ENCODE data around the gene POU6F2. TPM values are rescaled to one million over a fixed set of nuclear protein-coding genes. Genes with fewer than 3 reads are reported as not detected.
A peak's percentile ranks its signal among the peaks of the same experiment; 100 is the strongest.

Gene POU6F2
- total RNA-seq, 2 donors from 2014 or later, result 1.0 to 1.1 TPM

DNA sequence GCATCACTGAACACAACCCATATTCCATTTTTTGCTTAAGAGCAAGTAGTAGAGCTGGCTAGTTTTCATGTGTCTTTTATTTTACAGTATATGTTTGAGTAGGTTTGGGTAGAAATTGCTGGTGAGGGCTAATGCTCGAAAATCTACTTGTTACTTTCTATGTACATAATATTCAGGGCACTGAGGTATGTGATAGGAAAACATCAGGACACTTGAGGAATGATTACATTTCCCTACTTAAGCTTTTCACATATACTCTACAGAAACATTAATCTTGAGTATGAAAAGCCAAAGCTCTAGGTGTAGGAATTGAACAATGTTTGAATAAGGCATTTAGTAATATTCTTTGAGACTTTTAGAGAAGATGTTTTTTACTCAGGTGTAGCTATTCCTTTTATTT, 73.6 kb downstream of the POU6F2 start:
- DNase-seq (no peak), ATAC-seq (no peak)
- intact Hi-C loops (cut with DNase I), result no loop called here

DNA sequence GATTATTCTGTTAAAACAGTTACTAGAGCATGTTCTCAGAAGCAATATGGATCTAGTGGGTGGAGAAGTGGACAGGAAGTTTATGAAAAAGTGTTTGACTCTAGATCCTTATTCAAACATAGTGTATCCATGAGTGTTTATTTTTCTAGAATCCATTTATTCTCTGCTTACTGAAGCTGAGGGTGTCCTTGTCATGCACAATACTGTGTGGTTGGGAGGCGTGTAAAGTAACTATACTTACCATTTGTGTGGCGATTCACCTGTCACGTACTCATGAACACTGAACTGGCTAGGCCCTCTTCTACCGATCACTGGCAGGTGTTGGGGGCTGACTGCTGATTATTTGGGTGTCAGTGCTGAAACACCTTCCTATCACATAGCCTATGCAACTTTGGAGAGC, 74.0 kb downstream of the POU6F2 start:
- no peak for ATAC-seq
- intact Hi-C loops (cut with DNase I), result no loop called here
- DNase-seq, result no peak

GRCh38 chr7:39054731-39055130, 77.0 kb downstream of the POU6F2 start:
- intact Hi-C loops (cut with DNase I), result no loop called here
- ATAC-seq (no peak), DNase-seq (no peak)

- DNase-seq (no peak), ATAC-seq (no peak)
- intact Hi-C loops (cut with DNase I), result no loop called here
These were observed 78.4 kb downstream of the POU6F2 start for GRCh38 chr7:39056153-39056552.

- intact Hi-C loops (cut with DNase I), result no loop called here
- no peak for ATAC-seq
These were observed 85.1 kb downstream of the POU6F2 start for GRCh38 chr7:39062811-39063210.

GRCh38 chr7:39069031-39069430, 91.3 kb downstream of the POU6F2 start:
- DNase-seq (no peak), ATAC-seq (no peak)
- intact Hi-C loops (cut with DNase I), result no loop called here

More at GRCh38 chr7:39062811-39063210, 85.1 kb downstream of the POU6F2 start:
- no peak for DNase-seq

DNA sequence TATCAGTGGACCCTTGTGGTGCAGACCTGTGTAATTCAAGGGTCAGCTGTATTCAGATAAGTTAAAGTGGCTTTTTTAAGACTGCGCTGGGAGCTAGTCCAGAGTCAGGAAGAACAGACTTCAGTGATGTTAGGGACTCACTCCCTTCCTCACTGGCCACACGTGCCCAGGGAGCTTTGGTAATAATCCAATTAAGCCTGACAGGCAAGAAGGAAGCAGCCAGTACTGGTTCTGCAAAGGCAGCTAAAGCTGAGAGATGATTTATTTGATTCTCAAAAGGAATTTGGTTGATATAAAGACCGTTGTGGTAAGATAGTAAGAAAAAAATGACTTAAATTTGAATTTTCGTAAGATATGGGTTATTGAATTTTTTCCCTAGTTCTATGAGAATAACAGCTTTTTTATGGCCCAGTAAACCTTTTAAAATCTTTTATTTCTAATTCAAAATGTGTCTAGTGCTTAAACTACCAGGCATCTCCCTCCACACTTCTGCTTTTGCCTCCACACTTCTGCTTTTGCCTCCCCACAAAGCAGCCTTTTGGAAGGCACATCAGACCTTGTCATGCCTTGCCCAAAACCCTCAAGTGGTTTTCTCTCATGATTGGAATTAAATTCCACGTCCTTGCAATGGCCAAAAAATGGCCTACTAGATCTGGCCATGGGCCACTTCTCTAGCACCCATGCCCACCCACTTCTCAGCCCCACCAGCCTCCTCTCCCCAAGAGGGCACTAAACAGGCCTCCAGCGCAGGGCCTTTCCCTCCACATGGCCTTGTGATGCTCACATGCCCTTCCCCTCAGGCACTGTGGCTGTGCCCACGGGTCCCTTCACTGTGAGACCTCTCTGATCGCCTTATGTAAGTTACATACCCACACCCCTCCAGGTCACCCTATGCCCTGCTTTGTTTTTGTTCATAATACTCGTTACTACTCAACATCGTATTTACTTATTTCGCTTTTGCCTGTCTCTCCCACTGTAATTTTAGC, 92.5 kb downstream of the POU6F2 start:
- DNase-seq (no peak), ATAC-seq (no peak)
- intact Hi-C loops (cut with DNase I), result no loop called here

GRCh38 chr7:39071116-39071515, 93.4 kb downstream of the POU6F2 start:
- no peak for ATAC-seq
- intact Hi-C loops (cut with DNase I), result no loop called here
- no peak for DNase-seq

GRCh38 chr7:39073432-39073831, 95.7 kb downstream of the POU6F2 start:
- ATAC-seq (peak; percentile 30 to 61), DNase-seq (peak; percentile 25)
- intact Hi-C loops (cut with DNase I), result no loop called here

GRCh38 chr7:39075210-39075609, 97.5 kb downstream of the POU6F2 start:
- DNase-seq (no peak), ATAC-seq (no peak)
- intact Hi-C loops (cut with DNase I), result loop anchor here in 1 of 2 donors (5.0 kb wide), 1 partner anchor 392 kb away; no protein-coding TSS in a partner anchor

- DNase-seq, result no peak
- ATAC-seq, result no peak
- intact Hi-C loops (cut with DNase I), result no loop called here
These were observed 106.1 kb downstream of the POU6F2 start for GRCh38 chr7:39083781-39084180.

GRCh38 chr7:39084349-39084748, 106.6 kb downstream of the POU6F2 start:
- intact Hi-C loops (cut with DNase I), result no loop called here
- ATAC-seq, result no peak
- no peak for DNase-seq

- DNase-seq (no peak), ATAC-seq (peak in 1 of 2 donors; percentile 16)
- intact Hi-C loops (cut with DNase I), result no loop called here
These were observed 107.5 kb downstream of the POU6F2 start for GRCh38 chr7:39085189-39085588.

DNA sequence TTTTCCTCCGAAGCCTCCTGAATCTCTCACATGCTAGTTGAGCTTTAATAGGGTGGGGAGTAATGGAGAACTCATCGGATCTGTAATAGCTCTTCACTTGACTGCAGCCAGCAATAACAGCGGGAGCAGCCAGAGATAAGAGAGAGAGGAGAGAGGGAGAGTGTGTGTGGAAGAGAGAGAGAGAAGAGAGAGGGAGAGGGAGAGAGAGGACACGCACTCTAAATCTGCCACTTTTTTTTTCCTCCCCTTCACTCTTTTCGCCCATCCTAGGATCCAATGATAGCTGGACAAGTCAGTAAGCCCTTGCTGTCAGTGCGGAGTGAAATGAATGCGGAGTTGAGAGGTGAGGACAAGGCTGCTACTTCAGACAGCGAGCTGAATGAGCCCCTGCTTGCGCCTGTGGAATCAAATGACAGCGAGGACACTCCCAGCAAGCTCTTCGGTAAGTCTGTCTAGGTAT, 107.9 kb downstream of the POU6F2 start:
- intact Hi-C loops (cut with DNase I), result no loop called here
- DNase-seq, result peak; percentile 30
- ATAC-seq, result peak; percentile 90 to 92

DNA sequence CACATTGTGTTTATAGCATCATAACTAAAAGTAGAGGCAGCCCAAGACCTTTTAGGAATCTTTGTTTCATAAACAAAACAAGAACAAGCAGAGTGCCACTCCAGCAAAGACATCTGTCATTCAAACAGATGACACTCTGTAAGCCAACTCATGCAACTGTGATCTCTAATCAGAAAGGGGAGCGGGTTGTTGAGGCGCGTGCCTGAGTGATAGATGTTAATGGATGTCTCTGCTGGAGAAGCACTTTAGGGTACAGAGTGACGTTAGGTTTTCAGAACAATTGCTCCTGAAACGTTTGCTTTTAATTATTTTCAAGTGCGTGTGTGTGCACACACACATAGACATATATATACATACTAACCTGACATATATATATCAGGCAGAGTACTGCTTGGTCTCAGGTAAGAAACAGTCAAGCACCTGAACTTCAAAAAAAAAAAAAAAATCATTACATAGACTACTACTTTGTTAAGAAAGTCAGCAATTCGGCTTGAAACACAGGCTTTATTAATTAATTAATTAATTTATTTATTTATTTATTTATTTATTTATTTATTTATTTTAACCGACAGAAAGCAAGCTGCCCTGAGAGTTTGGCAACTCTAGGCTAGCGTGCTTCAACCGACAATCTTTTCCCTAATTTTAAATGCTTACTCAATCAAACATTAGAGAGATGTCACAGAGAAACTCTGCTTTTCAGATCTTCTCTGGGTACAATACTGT, 109.1 kb downstream of the POU6F2 start:
- ATAC-seq, result no peak
- intact Hi-C loops (cut with DNase I), result no loop called here
- no peak for DNase-seq

DNA sequence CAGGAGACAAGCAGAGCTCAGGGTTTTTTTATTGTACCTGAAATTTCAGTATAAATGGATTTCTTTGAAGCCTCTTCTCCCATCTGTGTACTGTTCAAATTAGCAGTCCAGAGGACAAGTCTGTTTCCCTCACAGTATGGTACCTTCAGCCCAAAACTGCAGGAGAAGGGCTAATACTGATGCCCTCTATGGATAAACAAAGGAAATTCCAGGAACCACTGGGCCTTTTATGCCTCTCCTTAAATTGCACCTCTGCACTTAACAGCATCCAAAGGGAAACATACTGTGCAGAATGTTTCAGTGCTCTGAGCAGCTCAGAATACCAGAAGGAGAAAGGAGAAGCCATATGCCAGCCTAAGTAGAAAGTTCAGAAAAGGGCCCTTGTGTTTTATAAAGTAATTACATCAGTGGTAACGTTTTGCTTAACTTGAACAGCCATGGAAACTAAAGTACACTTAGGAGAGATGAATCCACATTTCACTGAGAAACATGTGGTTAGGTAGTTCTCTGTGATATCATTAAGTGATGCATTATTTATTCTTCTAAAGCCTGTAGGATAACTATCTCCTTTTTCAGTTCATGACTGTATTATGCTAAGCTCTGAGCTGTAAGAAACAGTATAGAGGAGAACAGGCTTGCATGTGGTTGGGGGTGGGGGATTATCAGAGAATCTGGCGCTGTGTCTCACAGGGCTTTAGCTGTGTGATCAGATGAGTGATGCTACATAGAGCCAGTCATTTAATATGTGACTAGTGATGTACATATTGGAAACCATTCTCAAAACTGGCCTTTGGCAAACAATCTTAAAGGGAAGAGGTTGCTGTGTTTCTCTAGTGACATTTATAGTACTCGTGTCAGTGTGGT, 111.3 kb downstream of the POU6F2 start:
- no peak for ATAC-seq
- no peak for DNase-seq
- intact Hi-C loops (cut with DNase I), result no loop called here

DNA sequence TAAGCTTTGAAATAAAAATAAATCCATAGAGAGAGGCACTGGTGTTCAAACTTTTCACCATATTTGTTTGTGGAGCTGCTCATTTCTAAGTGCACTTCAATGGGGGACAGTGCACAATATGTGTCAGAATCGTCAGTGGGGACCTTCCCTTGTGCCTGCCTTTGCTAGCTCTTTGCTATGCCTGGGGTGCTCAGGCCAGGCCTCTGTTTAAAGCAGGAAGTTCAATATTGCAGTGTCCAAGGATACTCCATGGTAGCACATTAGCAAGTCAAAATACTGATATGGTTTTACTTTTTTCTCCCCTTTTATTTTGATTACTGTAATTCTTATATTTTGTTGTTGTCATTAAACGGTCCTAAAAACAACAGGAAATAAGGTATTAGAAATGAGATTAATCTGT, 113.4 kb downstream of the POU6F2 start:
- intact Hi-C loops (cut with DNase I), result no loop called here
- no peak for DNase-seq
- no peak for ATAC-seq

DNA sequence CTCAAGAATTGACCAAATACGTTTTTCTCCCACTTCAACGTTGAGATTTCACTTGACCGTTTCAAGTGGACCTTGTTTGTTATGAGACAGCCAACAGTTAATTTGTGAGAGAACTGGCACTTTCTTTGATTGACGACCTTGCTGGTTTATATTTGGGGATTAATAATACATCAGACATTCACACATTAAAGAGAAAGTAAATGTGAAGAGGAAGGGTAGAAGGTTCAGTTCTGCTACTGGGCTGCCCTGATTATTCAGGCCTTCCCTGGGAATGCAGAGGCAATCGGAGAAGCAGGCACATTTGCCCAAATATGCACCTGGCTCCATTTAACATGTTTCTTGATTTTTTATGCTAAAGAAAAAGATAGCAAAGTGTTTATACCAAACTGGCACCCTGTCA, 114.1 kb downstream of the POU6F2 start:
- intact Hi-C loops (cut with DNase I), result no loop called here
- no peak for DNase-seq
- ATAC-seq, result no peak

DNA sequence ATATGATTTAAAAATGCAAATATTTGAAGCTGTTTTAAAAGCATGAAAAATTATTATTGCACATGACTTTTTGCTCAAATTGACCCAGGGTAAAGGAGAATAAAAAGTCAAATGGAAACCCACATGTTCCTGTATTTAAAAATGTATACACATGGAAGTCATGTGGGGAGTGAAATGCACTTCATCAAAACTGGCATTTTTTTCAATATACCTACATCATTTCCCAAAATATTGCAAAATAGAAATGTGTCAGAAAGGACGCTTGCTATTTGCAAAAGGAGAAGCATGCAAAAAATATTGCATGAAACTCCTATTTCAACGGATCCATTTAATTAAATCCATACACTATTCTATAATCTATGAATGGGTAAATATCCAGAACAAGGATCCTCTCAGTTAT, 117.0 kb downstream of the POU6F2 start:
- no peak for ATAC-seq
- intact Hi-C loops (cut with DNase I), result no loop called here
- DNase-seq, result no peak
